HG02588 (cell line): ENCODE measurements around the gene FNDC10.
"Not testable (repeated sequence)": the region's sequence is repeated elsewhere in the genome, so short reads cannot be mapped to it uniquely, and the experiment has no call there.

Experiments
- ATAC-seq: cut with Tn5 transposase; IDR thresholded peaks from one replicate; pipeline ENCODE4 v1.9.1; 2021; ENCODE audit warnings: mild to moderate bottlenecking, moderate library complexity; ENCODE audit not compliant: unreplicated experiment

The FNDC10 gene

GRCh38 chr1:1567891-1568291 lies 32.0 kb downstream of the FNDC10 start:
- ATAC-seq, result no peak

GRCh38 chr1:1567152-1567875 lies 32.6 kb downstream of the FNDC10 start:
- ATAC-seq, result no peak

- ATAC-seq, result no peak
Observed at GRCh38 chr1:1565340-1565739, 34.6 kb downstream of the FNDC10 start.

GRCh38 chr1:1564268-1564667 lies 35.7 kb downstream of the FNDC10 start:
- no peak for ATAC-seq

- no peak for ATAC-seq
Observed at GRCh38 chr1:1563688-1564087, 36.2 kb downstream of the FNDC10 start.

- ATAC-seq, result no peak
Observed at GRCh38 chr1:1562556-1563195, 37.3 kb downstream of the FNDC10 start.

- ATAC-seq, result no peak
Observed at GRCh38 chr1:1561801-1562470, 38.0 kb downstream of the FNDC10 start.

GRCh38 chr1:1560178-1560577 lies 39.8 kb downstream of the FNDC10 start:
- ATAC-seq, result no peak

GRCh38 chr1:1559066-1559465 lies 40.9 kb downstream of the FNDC10 start:
- ATAC-seq, result no peak

- no peak for ATAC-seq
Observed at GRCh38 chr1:1558591-1558990, 41.3 kb downstream of the FNDC10 start.

- ATAC-seq, result not testable (repeated sequence)
Observed at GRCh38 chr1:1557688-1558087, 42.2 kb downstream of the FNDC10 start.

- not testable (repeated sequence) for ATAC-seq
Observed at GRCh38 chr1:1556961-1557360, 43.0 kb downstream of the FNDC10 start.

GRCh38 chr1:1556505-1556904 lies 43.4 kb downstream of the FNDC10 start:
- no peak for ATAC-seq

- ATAC-seq, result no peak
Observed at GRCh38 chr1:1554926-1555915, 44.7 kb downstream of the FNDC10 start.

GRCh38 chr1:1554550-1554925 lies 45.4 kb downstream of the FNDC10 start:
- ATAC-seq, result no peak

GRCh38 chr1:1553821-1554494 lies 46.0 kb downstream of the FNDC10 start:
- no peak for ATAC-seq

GRCh38 chr1:1552263-1552639 lies 47.7 kb downstream of the FNDC10 start:
- ATAC-seq, result no peak

GRCh38 chr1:1551524-1552262 lies 48.2 kb downstream of the FNDC10 start:
- no peak for ATAC-seq

GRCh38 chr1:1550591-1551432 lies 49.1 kb downstream of the FNDC10 start:
- ATAC-seq, result no peak
